HG02571 (cell line): ENCODE results near the gene TAL1.

Source experiments
- ATAC-seq: cut with Tn5 transposase; IDR thresholded peaks from one replicate; pipeline ENCODE4 v1.9.1; 2021; ENCODE audit warnings: mild to moderate bottlenecking, moderate library complexity; ENCODE audit not compliant: unreplicated experiment

Gene TAL1

DNA sequence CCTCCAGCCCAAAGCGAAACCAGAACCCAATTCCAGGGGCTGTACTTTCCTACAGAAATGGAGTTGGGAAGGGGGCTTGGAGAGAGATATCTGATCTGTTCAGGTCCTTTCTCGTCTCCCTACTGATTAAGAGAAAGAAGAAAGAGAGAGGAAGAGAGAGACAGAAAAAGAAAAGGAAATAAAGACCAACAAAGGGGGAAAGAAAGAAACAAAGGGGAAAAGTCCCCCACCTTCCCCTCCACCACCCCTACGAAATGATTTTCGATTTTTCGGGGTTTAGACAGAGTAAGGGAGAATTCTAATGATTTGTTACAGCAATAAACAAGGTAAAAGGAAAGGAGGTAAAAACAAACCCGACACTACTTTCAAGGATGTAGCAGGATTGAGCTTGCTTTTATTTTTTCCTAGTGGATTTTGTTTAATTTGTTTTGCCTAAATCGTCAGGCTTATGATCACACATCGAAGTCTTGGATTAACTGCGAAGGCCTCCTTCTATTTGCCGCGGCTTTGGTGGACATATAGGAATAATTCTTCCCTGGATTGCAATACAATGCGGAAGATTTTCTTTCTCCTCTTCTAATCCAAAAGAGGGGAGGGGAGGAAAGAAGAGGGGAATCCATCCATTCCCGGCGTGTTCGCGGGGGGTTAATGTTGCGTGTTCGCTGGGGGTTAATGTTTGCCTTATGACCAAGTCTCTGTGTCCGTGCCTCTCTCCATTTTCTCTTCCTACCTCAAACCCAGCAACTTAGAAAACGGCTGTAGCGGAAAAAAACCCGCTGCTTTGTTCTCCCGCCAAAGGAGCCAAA lies 1.9 kb downstream of the TAL1 start:
- ATAC-seq: no peak

- ATAC-seq: no peak
Observed at GRCh38 chr1:47229031-47229885, 2.8 kb downstream of the TAL1 start.

DNA sequence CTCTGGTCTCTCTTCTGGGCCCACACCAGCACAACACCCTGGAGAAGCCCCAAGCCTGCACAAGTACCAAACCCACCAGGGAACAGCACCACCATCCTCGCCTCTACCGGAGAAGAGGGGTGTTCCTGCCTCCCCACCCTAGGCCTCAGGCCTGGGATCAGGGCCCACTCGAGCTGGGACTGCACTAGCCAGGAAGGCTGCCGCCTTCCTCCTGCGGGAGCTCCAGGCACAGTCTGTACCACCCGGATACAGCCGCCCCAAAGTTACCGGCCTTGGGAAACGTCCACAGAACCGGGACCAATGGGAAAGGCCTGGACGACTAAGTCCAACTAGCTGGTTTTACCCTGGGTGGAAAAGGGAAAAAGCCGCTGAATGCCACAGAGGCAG lies 3.4 kb downstream of the TAL1 start:
- ATAC-seq: no peak

DNA sequence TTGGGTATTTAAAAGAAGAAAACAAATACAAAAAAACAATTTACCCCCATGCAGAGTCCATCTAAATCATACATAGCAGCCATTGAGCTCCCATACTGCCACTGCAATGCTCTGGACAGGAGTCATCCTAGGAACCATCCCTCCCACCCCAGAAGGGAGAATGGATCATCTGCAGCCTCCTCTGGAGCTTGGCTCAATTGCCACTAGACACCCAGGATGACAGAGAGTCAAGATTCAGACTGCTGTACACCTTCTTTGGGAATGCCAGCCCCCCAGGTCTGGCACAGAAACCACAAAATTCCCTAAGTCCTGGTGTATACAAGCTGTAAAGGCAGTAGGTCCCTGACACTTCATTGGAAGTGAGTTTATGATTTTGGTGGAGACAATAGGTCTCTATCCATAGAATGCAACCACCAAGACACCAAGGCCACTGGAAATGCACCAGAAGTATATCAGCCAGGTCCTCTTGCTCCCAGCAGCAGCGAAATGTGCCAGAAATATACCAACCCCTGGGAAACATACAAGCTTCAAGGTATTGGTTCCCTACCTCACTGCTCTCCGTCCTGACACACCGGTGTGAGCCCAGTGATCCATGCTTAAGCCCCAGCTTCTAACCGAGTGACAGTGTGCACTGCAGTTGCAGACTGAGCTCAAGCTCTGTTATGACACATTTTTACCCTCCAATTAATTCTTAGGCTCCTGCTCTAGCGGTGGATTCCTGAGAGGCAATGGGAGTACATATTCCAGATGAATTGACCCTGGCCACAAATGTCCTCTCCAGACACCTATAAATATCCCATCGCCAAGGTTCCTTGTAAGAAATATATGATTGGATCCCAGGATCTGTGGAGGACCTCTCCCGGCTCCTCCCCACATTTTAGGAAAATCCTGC lies 4.4 kb downstream of the TAL1 start:
- ATAC-seq: no peak

DNA sequence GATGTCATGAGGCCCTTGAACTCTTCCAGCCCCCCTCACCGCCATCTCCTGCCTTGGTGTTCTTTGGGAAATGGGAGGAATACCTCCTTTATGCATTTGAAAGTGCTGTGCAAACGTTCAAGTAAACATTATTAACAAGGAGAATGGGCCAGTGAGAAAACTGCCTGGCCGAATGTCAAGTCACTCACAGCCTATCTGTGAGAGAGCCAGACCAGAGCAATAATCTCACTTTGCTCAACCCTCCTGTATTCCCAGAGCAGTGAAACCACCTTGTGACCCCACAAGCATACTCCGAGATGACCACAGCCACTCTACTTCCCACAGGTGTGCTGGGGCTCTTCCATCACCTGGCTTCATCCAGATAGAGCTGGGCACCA lies 5.2 kb downstream of the TAL1 start:
- ATAC-seq: no peak

DNA sequence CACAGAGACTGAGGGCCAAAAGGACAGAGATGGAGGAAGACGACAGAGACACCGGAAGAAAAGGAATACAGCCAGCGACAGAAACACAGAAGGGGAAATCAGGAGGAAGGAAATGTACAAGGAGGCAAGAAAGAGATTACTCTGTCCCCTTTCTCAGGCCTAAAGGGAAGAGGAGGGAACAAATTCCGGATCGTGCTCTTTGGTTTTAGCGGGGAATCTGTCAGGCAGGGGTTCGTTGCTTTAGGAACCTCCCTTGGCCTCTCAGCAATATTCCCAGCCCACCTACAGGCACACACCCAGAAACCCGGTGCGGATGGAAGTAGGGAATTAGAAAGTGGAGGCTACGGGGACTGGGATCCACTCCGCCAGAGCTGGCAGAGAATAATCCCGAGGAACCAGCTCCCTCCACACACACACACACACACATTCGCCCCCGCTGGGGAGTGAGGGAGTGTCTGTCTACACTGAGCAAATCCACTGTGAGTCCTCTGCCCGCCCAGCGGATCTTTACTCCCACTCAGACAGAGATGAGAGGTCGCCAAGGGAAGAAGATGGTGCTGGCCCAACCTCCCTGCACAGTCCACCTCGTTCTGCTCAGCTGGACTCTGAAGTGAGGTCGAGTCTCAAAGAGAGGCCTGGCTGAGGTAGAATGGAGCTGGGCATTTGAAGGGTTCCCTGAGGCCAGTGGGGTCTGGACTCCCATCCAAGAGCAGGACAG lies 5.7 kb downstream of the TAL1 start:
- ATAC-seq: no peak

DNA sequence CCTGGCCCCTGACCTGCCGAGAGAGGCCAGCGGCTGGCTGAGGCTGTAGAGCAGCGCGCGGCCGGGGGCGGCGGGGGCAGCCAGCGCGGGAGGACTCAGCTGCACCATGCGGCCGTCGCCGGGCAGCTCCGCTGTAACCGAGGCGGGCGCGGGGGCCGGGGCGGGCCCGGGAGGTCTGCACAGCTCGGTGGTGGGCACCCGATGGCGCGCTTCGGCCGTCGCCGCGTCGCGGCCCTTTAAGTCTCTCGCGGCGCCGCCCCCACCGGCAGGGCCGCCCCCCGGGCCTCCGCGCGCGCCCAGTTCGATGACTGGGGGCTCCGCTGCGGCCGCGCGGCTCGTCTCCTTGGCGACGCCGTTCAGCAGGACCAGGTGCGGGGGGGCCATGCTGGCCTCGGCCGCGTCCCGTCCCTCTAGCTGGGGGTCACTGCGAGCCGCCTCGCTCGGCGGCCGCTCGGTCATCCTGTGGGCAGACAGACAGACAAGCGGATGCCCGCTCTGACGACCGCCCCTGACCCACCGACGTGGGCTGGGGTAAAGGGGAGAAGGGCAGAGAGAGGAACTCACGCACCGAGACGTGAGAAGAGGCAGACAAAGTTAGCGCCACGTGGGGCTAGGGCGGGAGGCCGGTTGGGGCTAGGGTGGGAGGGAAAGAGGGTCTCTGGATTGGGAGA lies 6.5 kb downstream of the TAL1 start:
- no peak for ATAC-seq

DNA sequence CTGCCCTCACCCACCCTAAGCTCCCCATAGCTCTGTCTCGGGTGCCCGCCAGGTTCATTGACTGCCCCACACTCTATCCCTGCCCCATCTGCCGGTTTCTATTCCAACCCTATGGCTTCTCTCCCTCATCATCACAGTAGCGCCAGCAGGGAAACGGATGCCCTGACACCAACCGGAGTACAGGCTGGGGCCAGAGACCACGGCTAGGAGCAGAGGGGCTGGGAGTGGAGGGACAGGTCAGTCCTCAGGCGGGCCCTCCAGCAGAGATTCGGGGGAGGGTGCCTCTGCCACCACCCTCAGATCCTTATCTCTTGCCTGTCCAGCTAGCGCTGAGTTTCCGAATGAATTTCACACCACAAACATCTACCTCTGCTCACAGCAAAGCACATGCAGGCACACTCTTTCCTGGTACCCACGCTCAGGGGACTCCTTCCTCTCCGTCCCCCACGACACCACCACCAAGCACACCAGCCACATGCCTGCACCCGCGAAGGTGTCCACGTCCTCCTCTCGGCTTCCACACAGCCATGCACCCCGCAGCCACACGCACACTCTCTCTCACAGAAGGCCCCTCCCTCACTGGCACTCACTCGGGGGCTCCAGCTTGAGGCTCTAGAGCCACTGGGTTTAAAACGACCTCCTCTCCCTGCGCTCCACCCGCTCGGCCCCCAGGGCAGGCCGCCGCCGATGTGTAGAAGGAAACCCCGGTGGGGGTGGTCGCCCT lies 7.2 kb downstream of the TAL1 start:
- ATAC-seq: no peak

DNA sequence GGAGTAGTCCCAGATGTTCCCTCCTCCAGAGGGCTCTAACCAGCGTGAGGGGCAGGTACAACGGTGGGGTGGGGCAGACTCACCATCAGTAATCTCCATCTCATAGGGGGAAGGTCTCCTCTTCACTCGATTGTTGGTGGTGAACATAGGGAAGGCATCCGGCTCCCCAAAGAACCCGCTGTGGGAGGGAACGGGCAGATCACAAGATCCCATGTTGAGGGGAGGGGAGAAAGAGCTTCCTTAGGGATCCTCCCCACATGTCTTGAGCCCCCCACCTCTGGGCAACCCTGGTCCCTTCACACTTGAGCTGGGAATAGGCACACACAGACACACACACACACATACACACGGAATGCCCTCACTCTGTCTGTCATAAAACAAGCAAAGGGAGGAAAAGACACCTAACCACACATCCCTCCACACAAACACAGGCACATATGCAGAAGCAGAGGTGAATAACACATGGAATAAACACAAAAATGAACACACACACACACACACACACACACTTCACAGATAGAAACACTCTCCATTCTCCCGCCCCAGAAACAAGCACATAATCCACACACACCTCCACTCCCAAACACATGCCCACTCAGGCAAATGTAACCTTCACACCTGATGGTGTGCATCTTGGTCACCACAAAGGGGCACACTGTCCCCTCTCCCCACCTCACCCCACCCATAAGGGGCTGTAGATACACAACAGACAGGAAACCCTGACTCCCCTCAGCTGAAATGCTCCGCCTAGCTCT lies 7.9 kb downstream of the TAL1 start:
- ATAC-seq: no peak

DNA sequence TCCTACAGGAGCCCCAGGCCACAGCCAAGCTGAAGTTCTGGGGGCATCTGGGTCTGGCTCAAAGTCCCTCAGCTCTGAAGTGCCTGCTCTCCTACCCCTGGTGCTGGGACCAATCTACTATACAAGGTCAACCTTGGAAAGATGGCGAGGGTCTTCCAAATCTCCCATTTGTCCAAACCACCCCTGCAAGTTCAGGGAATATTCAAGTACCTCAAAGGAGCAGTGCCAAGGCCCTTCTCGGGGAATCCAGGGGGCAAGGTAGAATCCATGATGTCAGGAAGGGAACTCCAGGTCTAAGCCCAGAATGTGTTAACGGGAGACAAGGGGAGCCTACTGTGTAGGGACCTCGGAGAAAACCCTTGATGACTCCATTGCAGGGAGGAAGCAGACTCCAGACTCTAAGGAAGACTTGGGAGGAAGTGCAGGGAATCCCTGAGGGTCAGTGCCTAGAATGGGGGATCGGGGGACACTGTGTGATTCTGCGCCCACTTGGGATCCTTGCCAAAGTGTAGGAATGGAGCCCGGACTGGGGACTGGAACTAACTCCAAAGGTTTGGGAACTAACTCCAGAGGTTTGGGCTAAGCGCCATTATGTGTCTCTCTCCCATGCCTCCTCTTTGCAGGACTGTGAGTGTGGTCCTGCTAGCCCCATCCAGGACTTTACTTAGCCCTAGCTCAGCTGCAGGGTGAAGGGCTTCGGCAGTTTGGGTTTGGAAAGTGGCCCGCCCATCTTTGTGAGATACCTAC lies 8.7 kb downstream of the TAL1 start:
- ATAC-seq: no peak

DNA sequence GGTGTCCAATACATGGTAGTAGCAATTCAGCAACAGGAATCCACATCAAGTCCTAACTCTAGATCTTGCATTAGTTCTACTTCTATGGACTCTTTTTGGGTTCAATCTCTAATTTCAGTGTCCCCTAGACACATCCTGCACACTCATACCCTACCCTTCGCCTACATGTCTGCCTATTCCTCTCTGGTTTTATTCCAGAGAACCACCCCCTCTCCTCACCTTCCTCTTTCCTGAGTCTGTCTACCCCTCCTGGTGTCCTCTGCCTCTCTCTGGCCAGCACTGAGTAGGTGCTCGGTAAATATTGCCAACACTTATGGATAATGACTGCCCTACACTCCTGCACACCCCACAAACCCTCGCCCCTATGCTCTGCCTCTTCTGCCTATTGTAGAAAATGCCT lies 9.5 kb downstream of the TAL1 start:
- ATAC-seq: no peak

DNA sequence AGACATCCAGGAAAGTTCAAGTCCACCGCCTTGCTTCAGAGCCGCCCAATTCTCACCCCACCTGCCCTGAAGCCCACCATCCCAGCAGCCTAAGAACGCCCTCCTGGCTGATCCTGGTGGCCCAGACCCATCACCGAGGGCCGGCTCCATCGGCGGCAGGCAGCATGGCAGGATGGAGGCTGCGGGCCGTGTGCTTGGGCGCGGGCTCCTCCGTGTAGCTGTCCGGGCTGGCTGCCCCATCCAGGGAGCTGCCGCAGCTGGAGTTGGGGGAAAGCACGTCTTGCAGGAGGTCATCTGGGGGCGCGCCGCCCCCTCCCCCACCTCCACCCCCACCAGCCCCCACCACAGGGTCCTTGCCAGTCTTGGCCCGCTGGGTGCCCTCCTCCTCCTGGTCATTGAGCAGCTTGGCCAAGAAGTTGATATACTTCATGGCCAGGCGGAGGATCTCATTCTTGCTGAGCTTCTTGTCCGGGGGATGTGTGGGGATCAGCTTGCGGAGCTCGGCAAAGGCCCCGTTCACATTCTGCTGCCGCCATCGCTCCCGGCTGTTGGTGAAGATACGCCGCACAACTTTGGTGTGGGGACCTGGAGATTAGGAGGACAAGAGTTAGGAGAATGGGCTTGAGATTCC lies 12.3 kb downstream of the TAL1 start:
- ATAC-seq: no peak

DNA sequence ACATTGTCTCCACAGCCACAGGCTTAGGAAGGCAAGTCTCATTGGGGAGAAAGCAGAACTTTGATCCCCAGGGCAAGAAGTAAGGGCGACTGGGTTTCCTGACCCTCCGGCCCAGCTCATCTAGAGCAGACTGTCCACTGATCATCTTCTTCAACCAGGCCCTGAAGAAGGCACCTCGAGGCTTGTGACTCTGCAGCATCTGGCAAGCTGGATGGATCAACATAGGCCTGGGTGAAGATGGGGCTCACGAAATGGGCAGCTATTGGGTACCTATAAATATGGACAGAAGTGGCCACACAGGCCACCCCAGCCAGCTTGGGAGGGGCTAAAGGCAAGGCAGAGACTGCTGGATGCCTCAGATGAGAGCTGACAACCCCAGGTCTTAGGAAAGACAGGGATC lies 13.0 kb downstream of the TAL1 start:
- no peak for ATAC-seq

- ATAC-seq: no peak
Observed at GRCh38 chr1:47216278-47217059, 15.6 kb downstream of the TAL1 start.

DNA sequence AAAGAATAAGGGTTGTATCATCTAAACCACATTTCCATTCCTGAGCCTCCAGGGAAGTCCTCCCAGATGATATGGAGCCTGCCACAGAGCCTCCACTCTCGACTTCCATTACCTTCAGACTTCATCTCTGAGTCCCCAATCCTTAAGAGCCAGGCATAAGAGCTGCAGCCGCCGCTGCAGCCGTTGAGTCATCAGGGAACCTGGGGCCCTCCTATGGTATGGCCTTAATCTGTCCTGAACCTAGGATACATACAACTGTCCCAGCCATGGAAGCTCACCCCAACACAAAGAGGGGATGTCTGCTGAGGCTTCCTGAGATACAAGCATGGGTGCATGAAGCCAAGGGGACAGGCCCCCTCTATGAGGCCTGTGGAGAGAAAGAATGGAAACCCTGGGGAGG lies 16.3 kb downstream of the TAL1 start:
- no peak for ATAC-seq

- ATAC-seq: no peak
Observed at GRCh38 chr1:47214549-47214948, 17.5 kb downstream of the TAL1 start.
